Endometrium (tissue), 2 donors: ENCODE measurements around the gene CA7.

ENCODE experiments used
- FAIRE-seq: peaks from 2 replicates; lab custom pipeline; 2012; peaks lifted over from hg19 to GRCh38; lab: Jason Lieb, UNC
- donor health status: control.
- donor health status: control.

Gene CA7

DNA sequence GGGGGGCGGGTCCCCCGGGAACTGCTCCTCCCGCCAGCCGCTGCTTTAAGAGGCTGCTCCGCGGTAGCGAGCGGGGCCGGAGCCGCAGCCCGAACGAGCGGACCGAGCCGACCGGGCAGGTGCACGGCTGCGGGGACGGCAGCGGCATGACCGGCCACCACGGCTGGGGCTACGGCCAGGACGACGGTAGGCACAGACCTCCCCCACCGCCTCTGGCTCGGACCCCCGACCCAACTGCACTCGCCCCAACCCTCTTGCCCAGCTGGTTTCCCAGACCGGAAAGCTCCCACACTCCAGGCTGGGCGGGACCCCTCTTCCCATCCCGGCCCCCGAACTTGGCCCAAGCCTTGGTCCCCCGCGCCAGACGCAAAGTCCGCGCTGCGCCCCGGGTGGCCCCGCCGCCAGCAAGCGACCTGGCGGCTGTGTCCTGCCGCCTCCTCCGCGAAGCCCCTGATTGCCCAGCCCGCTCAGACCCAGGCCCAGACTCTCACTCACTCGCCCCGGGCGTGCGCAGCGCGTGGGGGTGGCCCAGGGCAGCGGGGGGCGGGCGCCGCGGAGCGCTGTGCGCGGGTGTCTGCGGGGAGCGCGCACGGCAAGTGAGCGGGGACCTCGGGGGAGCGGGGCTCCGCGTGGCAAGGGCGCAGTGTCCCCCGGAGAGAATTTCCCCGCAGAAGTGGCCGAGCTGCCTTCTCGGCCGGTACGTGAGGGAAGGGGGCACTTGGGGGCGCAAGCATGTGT lies at the start of gene CA7:
Gene CA7, plus strand, starts transcription at position 73 of the 738 bp plus-strand sequence. Its CDS starts 74 bp downstream, at position 147.
- no peak for FAIRE-seq

DNA sequence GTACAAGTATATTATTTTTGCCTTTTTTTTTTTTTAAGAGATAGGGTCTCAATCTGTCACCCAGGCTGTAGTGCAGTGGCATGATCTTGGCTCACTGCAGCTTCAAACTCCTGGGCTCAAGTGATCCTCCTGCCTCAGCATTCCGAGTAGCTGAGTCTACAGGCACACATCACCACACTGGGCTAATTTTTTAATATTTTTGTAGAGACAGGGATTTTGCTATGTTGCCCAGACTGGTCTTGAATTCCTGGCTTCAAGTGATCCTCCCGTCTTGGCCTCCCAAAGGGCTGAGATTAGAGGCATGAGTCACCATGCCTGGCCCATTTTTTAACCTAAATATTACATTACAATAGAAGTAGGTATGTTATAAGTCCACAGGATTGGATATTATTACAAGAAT lies 46.1 kb upstream of the CA7 start:
- no peak for FAIRE-seq

DNA sequence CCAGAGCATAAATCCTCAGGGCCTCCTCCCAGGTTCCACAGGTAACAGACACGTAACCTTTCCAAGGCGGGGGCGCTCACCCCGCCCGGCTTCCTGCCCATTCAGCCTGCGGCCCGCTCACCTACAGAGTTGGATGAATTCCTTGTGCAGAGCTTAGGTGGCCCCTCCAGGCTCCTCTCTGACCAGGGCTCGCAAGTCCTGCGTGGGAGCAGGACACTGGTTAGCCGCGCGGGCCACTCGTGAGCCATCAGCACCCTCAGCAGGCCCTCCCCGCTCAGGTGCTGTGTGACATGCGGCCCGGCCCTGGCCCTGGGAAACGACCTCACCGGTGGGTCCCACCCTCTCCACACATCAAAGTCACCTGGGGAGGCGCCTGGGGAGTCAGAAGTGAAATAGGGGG lies 43.4 kb upstream of the CA7 start:
- no peak for FAIRE-seq

DNA sequence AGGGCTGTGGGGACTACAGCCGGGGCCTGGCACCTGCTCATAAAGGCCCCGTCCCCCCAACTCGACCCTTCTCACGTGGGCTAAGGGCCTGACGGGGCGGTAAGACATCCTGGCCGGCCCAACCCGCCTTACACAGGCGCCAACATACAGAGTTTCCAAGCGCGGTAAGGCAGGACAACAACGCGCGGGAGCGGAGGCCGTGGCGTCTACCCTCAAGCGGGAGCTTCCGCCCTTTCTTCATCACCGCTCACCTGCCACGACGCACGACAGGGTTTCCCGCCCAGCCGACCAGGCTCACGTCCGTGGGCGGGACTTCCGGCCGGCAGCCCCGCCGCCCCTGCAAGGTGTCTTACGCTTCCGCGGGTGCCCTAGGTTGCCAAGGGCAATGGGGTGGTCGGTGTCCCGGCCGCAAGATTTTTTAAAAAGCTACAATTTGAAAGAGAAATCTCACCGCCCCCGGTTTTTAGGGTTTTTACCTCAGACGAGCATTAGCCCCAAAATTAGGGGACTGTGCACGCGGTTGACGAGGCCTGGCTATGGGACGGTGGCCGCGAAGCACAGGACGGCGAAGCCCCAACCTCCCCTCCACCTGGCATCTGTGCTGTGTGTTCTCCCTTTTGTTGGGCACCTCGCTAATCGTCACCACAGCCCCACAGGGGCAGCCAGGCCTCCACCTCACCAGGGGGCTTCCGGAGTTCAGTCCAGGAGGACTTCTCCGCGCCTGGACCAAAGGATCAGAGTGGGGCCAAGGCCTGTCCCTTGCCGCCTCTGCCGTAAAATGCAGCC lies 42.7 kb upstream of the CA7 start, which contains the start of gene TERB1:
Gene TERB1, minus strand, starts transcription at position 265 of the 786 bp plus-strand sequence. CDS start 4,786 bp downstream, outside the sequence.
- no peak for FAIRE-seq

GRCh38 chr16:66802159-66802558 lies 42.1 kb upstream of the CA7 start:
- no peak for FAIRE-seq

- FAIRE-seq: no peak
Observed at GRCh38 chr16:66809765-66810164, 34.4 kb upstream of the CA7 start.

DNA sequence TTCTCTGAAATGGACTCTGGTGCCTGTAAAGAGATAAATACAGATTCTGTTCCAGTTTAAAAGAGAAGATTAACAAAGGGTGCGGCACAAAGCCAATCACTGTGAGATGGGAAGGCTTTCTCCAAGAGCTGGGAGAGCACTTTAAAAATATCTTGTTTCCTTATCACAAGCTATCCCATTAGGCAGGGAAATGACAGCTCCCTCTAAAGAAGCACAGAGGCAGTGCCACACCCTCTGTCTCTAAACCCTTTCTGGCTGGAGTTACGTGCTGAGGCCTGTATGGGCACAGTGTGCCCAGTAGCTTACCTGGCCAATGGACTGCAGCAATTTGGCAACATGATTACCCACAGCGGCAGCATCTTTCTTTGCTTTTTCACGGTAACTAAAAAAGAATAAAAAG lies 33.8 kb upstream of the CA7 start:
- FAIRE-seq: no peak

DNA sequence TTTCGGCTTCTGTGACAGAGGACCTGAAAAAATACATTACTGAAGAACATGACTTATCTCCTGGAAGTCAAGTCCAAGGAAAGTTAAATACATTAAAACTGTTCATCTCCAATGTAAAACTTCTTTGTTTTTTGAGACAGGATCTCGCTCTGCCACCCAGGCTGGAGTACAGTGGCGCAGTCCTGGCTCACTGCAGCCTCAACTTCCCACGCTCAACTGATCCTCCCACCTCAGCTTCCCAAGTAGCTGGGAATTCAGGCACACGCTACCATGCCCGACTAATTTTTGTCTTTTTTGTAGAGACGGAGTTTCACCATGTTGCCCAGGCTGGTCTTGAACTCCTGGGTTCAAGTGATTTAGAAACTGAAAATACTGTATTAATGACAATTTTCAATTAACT lies 33.2 kb upstream of the CA7 start:
- no peak for FAIRE-seq

GRCh38 chr16:66814734-66815133 lies 29.5 kb upstream of the CA7 start:
- no peak for FAIRE-seq

GRCh38 chr16:66824006-66824405 lies 20.2 kb upstream of the CA7 start:
- FAIRE-seq: no peak

- FAIRE-seq: no peak
Observed at GRCh38 chr16:66830422-66831404, 13.5 kb upstream of the CA7 start, which contains the start of gene NAE1. Gene NAE1 (minus strand): TSS chr16:66830976. CDS start chr16:66830899, 77 bp downstream.

DNA sequence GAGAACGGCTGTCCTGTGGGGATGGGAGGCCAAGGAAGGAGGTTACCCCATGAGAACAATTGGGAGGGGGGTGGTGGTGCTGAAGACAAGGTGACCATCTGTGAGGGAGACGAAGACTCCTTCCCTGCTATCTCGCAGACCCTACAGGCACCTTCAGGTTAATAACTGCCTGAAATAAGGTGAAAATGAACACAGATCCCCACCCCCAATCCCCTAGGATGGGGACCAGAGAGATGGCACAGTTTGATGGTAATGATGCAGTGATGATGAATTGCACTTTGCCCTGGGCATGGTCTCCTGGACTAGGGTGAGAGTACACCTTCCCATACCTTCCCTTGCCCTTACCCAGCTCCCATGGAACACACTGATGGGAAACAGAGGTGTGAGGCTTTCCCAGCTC lies 12.0 kb upstream of the CA7 start:
- FAIRE-seq: no peak

DNA sequence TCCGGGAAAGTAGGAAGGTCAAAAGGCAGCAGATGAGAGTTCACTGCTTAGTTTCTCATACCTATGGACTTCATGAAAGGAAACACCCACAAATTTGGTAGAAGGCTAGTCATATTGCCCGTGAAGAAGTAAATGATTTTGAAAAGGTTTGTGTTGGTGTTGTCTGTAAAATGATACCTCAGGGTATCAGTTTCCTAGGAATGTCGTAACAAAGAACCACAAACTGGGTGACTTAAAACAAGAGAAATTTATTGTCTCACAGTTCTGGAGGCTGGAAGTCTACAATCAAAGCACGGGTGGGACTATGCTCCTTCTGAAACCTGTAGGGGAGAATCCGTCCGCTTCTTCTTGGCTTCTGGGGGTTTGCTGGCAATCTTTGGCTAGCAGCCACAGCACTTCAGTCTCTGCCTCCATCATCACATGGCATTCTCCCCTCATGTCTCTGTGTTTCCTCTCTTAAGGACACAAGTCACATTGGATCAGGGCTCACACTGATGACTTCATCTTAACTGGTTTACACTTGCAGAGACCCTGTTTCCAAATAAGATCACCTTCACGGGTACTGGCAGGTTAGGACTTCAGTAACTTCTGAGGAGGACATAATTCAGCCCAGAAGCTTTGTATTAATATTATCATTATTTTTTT lies 11.4 kb upstream of the CA7 start:
- FAIRE-seq: no peak

DNA sequence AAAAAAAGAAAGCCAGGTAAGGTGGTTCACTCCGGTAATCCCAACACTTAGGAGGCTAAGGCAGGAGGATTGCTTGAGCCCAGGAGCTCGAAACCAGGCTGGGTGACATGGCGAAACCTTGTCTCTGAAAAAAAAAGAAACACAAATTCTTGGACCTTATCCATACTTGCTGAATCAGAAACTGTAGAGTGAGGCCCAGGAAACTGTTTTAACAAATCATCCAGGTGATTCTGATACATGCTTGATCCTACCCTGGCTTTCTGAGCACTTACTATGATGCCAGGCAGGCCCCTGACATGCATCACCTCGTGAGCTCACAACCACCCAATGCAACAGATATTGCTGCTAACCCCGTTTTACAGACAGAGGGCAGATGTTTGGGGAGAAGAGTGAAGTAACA lies 9.5 kb upstream of the CA7 start:
- no peak for FAIRE-seq

DNA sequence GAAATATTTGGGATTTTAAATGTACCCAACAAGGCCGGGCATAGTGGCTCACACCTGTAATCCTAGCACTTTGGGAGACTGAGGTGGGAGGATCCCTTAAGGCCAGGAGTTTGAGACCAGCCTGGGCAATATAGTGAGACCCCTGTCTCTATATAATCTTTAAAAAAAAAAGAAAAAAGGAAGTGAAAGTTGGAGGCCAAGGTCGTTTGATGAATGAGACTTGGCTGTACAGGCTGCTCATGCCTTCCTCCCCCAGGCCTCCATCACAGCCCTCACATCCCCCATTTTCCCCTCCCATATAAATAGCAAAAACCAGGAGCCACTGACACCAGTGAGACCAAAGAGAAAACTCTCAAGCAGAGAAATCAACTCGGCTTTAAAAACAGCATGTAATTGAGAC lies 3.3 kb upstream of the CA7 start:
- no peak for FAIRE-seq

DNA sequence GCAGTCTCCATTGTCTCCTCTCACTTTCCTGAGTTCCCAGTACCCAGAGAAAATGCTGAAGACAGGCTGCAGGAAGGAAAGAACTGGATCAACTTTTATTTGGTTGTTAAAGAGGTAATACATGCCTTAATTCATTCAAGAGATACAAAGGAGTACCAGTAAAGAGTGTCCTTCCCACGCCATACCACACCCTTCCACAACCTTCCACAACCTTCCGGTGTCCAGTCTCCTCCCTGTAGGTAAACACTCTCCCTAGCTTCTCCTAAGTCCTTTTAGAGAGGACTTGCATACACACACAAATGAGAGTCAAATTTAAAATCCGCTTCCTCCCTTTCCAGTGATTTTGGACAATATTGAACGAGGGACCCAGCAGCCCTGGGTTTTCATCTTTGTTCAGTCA lies 2.8 kb upstream of the CA7 start:
- FAIRE-seq: no peak

- no peak for FAIRE-seq
Observed at GRCh38 chr16:66842765-66843164, 1.4 kb upstream of the CA7 start.

DNA sequence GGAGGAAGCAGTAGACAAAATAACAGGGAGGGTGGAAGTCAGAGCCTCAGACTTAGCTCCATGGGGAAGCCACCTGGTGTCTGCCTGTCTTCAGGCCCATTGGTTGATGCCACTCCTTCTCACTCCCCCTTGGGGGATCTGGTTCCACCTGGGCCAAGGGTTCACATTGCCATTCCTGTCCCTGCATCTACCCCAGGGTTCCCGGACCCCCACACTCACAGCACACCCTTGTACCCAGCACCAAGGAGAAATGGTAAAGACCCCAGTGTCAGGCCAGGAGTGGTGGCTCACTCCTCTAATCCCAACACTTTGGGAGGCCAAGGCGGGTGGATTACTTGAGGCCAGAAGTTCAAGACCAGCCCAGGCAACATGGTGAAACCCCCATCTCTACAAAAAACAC lies 1.0 kb upstream of the CA7 start:
- no peak for FAIRE-seq

GRCh38 chr16:66844009-66844341 lies 239 bp upstream of the CA7 start:
- no peak for FAIRE-seq

DNA sequence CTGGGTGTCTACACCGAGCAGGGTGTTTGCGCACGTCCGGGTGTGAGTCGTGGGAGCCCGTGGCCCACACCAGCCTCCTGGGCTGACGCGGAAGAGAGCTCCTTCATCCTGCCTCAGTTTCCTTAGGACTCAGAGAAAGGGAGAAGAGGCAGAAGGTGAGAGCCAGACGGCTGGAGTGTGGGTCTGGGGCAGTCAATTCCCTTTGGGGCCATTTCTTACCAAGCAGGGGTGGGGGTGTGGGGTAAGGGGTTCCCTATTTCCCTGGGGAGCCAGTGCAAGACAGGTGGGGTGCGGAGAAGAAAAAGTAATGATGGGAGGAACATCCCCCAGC lies 831 bp downstream of the CA7 start:
- no peak for FAIRE-seq

GRCh38 chr16:66845791-66846221 lies 1.6 kb downstream of the CA7 start:
- no peak for FAIRE-seq

- no peak for FAIRE-seq
Observed at GRCh38 chr16:66846266-66846665, 2.1 kb downstream of the CA7 start.
